ENCODE data around the gene MINDY4.

Gene MINDY4

DNA sequence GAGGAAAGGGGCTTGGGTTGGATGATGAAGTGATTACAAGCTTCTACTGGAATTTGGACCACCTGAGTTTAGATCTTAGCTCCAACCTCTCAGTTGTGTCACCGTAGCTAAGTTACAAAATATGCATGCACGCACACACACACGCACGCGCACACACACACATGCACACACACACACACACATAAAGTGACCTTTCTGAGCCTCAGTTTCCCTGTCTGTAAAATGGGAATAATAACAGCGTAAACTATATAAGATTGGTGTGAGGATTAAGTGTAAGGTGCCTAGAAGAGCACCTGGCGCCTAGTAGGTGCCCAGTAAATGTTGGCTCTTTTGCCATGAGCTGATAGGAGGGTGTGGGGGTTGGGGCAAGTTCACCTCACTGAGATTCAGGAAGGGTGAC, 127.8 kb downstream of the MINDY4 start:
- DNase-seq (ENCODE audit: low read depth in 4 of 4, low spot score in 1 of 4) = no peak

- DNase-seq (ENCODE audit: low read depth in 4 of 4, low spot score in 1 of 4) = no peak
These were observed 128.4 kb downstream of the MINDY4 start for GRCh38 chr7:30899630-30900029.

- DNase-seq (ENCODE audit: low read depth in 4 of 4, low spot score in 1 of 4) = no peak
These were observed 128.8 kb downstream of the MINDY4 start for GRCh38 chr7:30900053-30900452.

GRCh38 chr7:30900803-30901362, 129.7 kb downstream of the MINDY4 start:
- DNase-seq (ENCODE audit: low read depth in 4 of 4, low spot score in 1 of 4) = no peak

DNA sequence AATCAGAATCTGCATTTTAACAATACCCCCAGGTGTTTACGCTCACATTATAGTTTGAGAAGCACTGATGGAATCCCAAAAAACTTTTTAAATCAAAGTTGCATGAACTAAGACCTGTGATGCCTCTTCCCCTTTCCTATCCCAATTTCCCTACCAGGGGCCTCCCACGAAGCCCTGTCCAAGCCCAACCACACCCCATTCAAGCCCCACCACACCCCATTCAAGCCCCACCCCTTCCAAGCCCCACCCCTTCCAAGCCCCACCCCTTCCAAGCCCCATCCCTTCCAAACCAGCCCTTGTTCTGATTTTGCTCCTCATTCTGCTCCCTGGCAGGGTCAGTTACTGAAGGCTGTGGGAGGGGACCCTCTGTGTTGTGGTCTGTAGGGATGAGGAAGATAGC, 130.6 kb downstream of the MINDY4 start:
- no peak for DNase-seq (ENCODE audit: low read depth in 4 of 4, low spot score in 1 of 4)

- DNase-seq (ENCODE audit: low read depth in 4 of 4, low spot score in 1 of 4) = no peak
These were observed 131.2 kb downstream of the MINDY4 start for GRCh38 chr7:30902466-30902865.

DNA sequence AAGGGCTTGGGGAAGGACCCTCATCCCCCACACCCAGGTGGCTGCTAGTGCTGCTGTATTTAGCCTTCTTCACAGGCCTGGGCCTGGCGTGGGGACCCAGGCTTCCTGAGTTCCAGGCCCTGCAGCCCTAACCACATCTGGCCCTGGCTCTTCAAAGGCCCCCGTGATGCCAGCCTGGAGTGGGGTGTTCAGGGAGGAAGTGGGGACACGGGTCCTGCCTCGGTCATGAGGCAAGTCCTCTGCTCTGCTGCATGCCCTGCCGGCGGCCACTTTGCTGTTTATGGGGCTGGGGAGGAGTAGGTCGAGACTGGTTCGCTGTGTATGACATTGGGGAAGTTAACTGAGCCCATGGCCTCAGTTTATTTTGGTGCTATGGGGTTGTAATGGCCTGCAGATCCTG, 131.9 kb downstream of the MINDY4 start:
- no peak for DNase-seq (ENCODE audit: low read depth in 4 of 4, low spot score in 1 of 4)

DNA sequence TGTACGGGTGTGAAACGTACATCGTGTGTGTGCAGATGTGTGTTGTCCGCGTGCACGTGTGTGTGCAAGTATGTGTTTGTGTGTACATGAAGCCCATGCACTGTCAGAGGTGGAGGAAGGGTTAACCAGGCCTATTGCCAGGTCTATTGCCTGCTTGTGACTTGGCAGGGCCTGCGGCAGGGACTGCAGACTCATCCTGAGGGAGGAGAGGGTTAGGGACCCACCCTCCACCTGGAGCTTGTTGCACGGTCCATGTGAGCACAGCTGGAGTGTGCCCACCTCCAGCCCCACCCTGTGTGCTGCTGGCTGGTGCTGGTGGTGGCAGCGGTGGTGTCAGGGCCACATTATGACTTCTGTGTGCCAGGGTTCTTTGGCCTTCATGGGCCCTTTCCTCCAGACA, 133.3 kb downstream of the MINDY4 start:
- DNase-seq (ENCODE audit: low read depth in 4 of 4, low spot score in 1 of 4) = no peak

GRCh38 chr7:30905078-30906012, 134.1 kb downstream of the MINDY4 start:
- DNase-seq (ENCODE audit: low read depth in 4 of 4, low spot score in 1 of 4) = no peak

GRCh38 chr7:30906014-30906413, 134.8 kb downstream of the MINDY4 start:
- DNase-seq (ENCODE audit: low read depth in 4 of 4, low spot score in 1 of 4) = no peak

GRCh38 chr7:30906515-30907240, 135.5 kb downstream of the MINDY4 start:
- DNase-seq (ENCODE audit: low read depth in 4 of 4, low spot score in 1 of 4) = no peak

GRCh38 chr7:30907527-30908267, 136.5 kb downstream of the MINDY4 start:
- DNase-seq (ENCODE audit: low read depth in 4 of 4, low spot score in 1 of 4) = no peak

GRCh38 chr7:30908681-30909080, 137.5 kb downstream of the MINDY4 start:
- DNase-seq (ENCODE audit: low read depth in 4 of 4, low spot score in 1 of 4) = no peak

DNA sequence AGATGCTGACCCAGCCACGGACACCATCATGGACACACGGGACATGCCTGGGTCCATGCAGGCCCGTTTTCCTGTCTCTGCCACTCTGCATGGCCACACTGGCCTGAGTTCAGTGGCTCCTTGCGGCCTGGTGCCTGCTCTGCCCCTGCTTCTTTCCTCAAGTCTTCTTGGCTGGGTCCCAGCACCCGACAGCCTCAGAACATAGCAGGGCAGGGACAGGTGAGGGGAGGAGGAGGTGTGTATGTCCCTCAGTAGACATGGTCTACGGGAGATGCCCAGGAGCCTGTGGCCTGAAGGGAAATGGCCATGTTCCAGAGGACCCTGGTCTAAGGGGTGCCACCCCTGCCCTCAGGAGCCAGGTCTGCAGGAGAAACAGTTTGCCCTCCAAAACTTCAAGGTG, 138.2 kb downstream of the MINDY4 start:
- DNase-seq (ENCODE audit: low read depth in 4 of 4, low spot score in 1 of 4) = no peak

- no peak for DNase-seq (ENCODE audit: low read depth in 4 of 4, low spot score in 1 of 4)
These were observed 139.3 kb downstream of the MINDY4 start for GRCh38 chr7:30910411-30911073.

GRCh38 chr7:30911133-30911532, 139.9 kb downstream of the MINDY4 start:
- DNase-seq (ENCODE audit: low read depth in 4 of 4, low spot score in 1 of 4) = no peak

DNA sequence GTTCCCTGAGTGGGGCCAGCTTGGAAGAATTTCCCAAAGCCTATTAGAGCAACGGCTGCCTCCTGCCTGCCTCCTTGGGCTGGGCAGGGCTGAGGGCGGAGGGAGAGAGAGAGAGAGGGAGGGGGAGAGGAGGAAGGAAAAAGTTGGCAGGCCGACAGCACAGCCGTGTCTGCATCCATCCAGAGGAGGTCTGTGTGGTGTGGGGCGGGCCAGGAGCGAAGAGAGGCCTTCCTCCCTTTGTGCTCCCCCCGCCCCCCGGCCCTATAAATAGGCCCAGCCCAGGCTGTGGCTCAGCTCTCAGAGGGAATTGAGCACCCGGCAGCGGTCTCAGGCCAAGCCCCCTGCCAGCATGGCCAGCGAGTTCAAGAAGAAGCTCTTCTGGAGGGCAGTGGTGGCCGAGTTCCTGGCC, 140.3 kb downstream of the MINDY4 start, which contains the start of gene AQP1:
TSS of gene AQP1 (plus strand) at position 293 of the 409 bp plus-strand sequence. CDS start at position 350, 57 bp downstream.
- no peak for DNase-seq (ENCODE audit: low read depth in 4 of 4, low spot score in 1 of 4)

- no peak for DNase-seq (ENCODE audit: low read depth in 4 of 4, low spot score in 1 of 4)
These were observed 141.0 kb downstream of the MINDY4 start for GRCh38 chr7:30912021-30912730.

GRCh38 chr7:30912731-30912985, 141.4 kb downstream of the MINDY4 start:
- DNase-seq (ENCODE audit: low read depth in 4 of 4, low spot score in 1 of 4) = no peak

Data from stimulated activated CD4-positive, alpha-beta T cell treated with anti-CD3 and anti-CD28 coated beads, Interleukin-1b, Interleukin-23, amount 100 ng/mL, for 24 hours (primary cell).